Spleen (tissue), 11 donors: ENCODE results near the gene TPO. TPM values are rescaled to one million over a fixed set of nuclear protein-coding genes. Genes with fewer than 3 reads are reported as not detected.

Experiments used
- DNase-seq: peaks from one replicate; pipeline ENCODE4 v3.0.0-alpha.2; 2020
- H3K27ac ChIP-seq, 8 donors: fragments of 200-600 bp; sonication (generic) in 7 of 8; 1 replicate in 4 of 8; 2 replicates in 4 of 8; pipeline versions ENCODE4 v1.5.0 to v1.8.0; 2016 to 2021; ENCODE audit warnings: inconsistent platforms in 4 of 8, mild to moderate bottlenecking in 4 of 8, moderate library complexity in 1 of 8
- H3K27me3 ChIP-seq, 7 donors: fragments of 200-600 bp; sonication (generic) in 6 of 7; replicated peaks in 1 of 7; 1 replicate in 4 of 7; 2 replicates in 3 of 7; pipeline versions ENCODE4 v1.5.0 to v1.8.0; 2016 to 2021; ENCODE audit warnings: inconsistent platforms in 3 of 7, mild to moderate bottlenecking in 1 of 7
- H3K36me3 ChIP-seq, 6 donors: fragments of 200-600 bp; sonication (generic) in 5 of 6; 1 replicate in 4 of 6; 2 replicates in 2 of 6; pipeline versions ENCODE4 v1.5.0 to v1.8.0; 2016 to 2021; ENCODE audit warnings: inconsistent platforms in 2 of 6
- H3K4me1 ChIP-seq, 6 donors: fragments of 200-600 bp; sonication (generic) in 5 of 6; 1 replicate in 3 of 6; 2 replicates in 3 of 6; pipeline versions ENCODE4 v1.5.0 to v1.8.0; 2016 to 2021; ENCODE audit warnings: inconsistent platforms in 3 of 6
- H3K4me3 ChIP-seq, 8 donors: fragments of 200-600 bp; sonication (generic) in 7 of 8; 1 replicate in 4 of 8; 2 replicates in 4 of 8; pipeline versions ENCODE4 v1.5.0 to v1.8.0; 2016 to 2021; ENCODE audit warnings: inconsistent platforms in 4 of 8, mild to moderate bottlenecking in 4 of 8, moderate library complexity in 2 of 8
- H3K9me3 ChIP-seq, 8 donors: fragments of 200-600 bp; sonication (generic) in 7 of 8; 1 replicate in 4 of 8; 2 replicates in 4 of 8; pipeline versions ENCODE4 v1.5.0 to v1.8.0; 2016 to 2021; ENCODE audit warnings: inconsistent platforms in 4 of 8
- POLR2A ChIP-seq, 3 donors: fragments of 450-650 bp; IDR thresholded peaks; one replicate each; pipeline ENCODE4 v1.5.1; 2017; ENCODE audit warnings: antibody characterized with exemption in 3 of 3, mild to moderate bottlenecking in 1 of 3
- POLR2AphosphoS5 ChIP-seq, 3 donors: sonication (generic); formaldehyde crosslinking; IDR thresholded peaks; one replicate each; pipeline ENCODE4 v1.5.1; 2017; ENCODE audit warnings: antibody characterized with exemption in 3 of 3
- WGBS, 5 donors: extraction: QIAGEN DNeasy Blood & Tissue Kit in 3 of 5; methylation state at CpG; one replicate each; pipeline versions ENCODE4 v1.1.5 to v1.1.7; 2013 to 2018; 5-methylcytosine and 5-hydroxymethylcytosine counted together
- intact Hi-C: fragments of 100-400 bp; cut with DNase I; formaldehyde crosslinking; loops from one replicate; pipeline ENCODE4 v1.15.0; 2023; ENCODE audit warnings: low total_unique reads
- polyA plus RNA-seq, 3 donors: library from polyadenylated mRNA; stranded (reverse); fragments of 200-250 nt; gene quantifications; one replicate each; pipeline ENCODE4 v1.2.1, GENCODE V29; 2013
- total RNA-seq, 7 donors: library from RNA; depleted of rRNA in 3 of 7; stranded (reverse); fragments of >200 nt in 3 of 7; fragmentation: NEBNext Ultra II Directional in 4 of 7; extraction: Animal tissue kit (Norgen Biotek cat#: 25700) in 4 of 7; gene quantifications; one replicate each; pipeline versions ENCODE4 v1.1.0 to v1.2.1, GENCODE V29; 2016 to 2021
- TF ChIP-seq, protein P1 (sequence below), 11 experiments: fragments of 200-600 bp in 7 of 11; fragments of 450-650 bp in 4 of 11; sonication (generic) in 4 of 11; IDR thresholded peaks in 8 of 11; conservative IDR thresholded peaks in 3 of 11; 1 replicate in 7 of 11; 2 replicates in 4 of 11; pipeline versions ENCODE4 v1.4.0 to v1.8.0; 2016 to 2021; ENCODE audit warnings: antibody characterized with exemption in 11 of 11, inconsistent platforms in 4 of 11, mild to moderate bottlenecking in 1 of 11
- donor health status: healthy with polysubstance abuse.
- donor health status: DM: no; HTN: no; CAD: no; lungs with moderate emphysema.
- donor health status: DM: no; HTN: no; CAD: no.
- donor health status: Bipolar disorder and iron deficiency.
- donor health status: healthy.
- donor health status: DM: no; HTN: no; CAD: no.
- donor health status: DM: yes; HTN: yes; CAD: no.

TPO gene
- total and polyA plus RNA-seq, 10 donors: 14.4 to 127 (median 49.0) TPM

DNA sequence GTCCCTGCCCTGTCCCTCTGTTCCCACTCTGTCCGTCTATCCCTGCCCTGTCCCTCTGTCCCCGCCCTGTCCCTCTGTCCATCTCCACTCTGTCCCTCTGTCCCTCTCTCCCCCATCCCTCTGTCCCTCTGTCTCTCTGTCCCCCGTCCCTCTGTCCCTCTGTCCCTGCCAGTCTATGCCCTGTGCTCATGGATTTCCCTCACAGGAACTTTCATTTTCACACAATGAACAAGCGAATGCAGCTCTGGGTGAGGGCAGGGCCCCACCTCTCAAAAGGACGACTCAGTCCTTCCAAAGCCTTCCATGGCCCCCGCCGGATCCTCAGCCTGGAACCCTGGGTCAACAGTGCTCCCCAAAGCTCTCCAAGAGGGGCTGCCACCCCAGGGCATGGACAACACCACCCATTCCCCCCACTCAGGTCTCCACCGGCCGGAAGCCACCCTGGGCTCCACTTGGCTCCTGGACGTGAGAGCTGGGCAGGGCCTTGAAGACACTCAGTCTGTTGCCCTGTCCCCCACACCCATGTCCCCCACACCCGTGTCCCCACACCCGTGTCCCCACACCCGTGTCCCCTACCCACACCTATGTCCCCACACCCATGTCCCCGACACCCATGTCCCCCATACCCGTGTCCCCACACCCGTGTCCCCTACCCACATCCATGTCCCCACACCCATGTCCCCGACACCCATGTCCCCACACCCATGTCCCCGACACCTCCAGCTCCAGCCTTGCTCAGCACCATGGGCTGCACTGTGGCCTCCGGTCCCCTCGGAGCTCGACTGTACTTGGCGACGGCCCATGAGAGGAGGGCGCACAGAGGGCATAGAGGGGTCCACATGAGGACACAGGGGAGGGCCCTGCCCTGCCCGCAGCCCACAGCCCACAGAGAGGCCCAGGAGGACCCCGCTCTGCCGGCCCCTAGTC is 175.1 kb downstream of the TPO start:
- H3K9me3 ChIP-seq: no peaks in the 10 kb centered on the region
- WGBS, 5 donors: 77 to 84% (median 80%) methylated on average over 27 of the region's 27 CpGs
- H3K4me1 ChIP-seq: peaks cover 0 to 18% (median 8%) of the 10 kb centered on the region in 6 donors
- TF ChIP-seq POLR2AphosphoS5 (IDR thresholded peaks at IDR 0.05): no peak
- TF ChIP-seq POLR2A (IDR thresholded peaks at IDR 0.05): no peak
- TF ChIP-seq, protein P1, sequence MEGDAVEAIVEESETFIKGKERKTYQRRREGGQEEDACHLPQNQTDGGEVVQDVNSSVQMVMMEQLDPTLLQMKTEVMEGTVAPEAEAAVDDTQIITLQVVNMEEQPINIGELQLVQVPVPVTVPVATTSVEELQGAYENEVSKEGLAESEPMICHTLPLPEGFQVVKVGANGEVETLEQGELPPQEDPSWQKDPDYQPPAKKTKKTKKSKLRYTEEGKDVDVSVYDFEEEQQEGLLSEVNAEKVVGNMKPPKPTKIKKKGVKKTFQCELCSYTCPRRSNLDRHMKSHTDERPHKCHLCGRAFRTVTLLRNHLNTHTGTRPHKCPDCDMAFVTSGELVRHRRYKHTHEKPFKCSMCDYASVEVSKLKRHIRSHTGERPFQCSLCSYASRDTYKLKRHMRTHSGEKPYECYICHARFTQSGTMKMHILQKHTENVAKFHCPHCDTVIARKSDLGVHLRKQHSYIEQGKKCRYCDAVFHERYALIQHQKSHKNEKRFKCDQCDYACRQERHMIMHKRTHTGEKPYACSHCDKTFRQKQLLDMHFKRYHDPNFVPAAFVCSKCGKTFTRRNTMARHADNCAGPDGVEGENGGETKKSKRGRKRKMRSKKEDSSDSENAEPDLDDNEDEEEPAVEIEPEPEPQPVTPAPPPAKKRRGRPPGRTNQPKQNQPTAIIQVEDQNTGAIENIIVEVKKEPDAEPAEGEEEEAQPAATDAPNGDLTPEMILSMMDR (IDR thresholded peaks at IDR 0.05 in 8 of 11, conservative IDR thresholded peaks at IDR 0.05 in 3 of 11): no peak
- H3K36me3 ChIP-seq: no peaks in the 10 kb centered on the region
- intact Hi-C loops: no loop called here
- no peak overlapping the region for H3K27ac ChIP-seq
- DNase-seq: no peak
- no peak overlapping the region for H3K4me3 ChIP-seq
- peaks cover 0 to 57% (median 10%) of the 10 kb centered on the region in 7 donors for H3K27me3 ChIP-seq

DNA sequence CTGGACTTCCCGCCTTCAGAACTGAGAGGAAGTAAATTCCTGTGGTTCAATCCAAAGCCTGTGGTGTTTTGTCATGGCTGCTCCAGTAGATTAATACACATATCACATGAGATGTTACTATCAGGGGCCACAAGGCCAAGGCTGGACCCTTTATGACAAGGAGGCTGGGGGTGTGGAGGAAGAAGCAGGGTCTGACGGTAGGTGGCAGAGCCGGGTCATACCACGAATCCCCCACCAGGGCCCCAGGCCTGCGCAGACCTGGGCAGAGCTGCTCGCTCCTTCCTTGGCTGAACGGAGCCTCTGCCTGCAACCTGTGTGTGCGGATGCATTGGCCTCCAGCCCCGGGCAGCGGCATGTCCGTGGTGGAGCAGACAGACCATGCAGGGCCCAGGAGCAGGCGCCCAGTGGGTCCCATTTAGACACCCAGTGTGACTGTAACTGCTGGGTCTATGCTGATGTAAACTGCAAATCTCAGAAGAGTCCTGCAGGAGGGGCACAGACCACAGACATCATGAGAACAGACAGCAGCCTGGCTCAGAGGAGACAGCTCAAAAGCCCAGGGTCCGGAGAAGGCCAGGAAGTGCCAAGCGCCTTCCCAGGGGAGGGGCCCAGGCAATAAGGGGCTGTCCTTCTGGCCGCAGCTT is 175.8 kb downstream of the TPO start:
- H3K4me1 ChIP-seq: peaks cover 0 to 21% (median 9%) of the 10 kb centered on the region in 6 donors
- TF ChIP-seq POLR2A (IDR thresholded peaks at IDR 0.05): no peak
- no peak for TF ChIP-seq POLR2AphosphoS5 (IDR thresholded peaks at IDR 0.05)
- TF ChIP-seq, protein P1 (IDR thresholded peaks at IDR 0.05 in 8 of 11, conservative IDR thresholded peaks at IDR 0.05 in 3 of 11): peak in 2 of 11 experiments; percentile 12 to 42
- DNase-seq: no peak
- no peaks in the 10 kb centered on the region for H3K36me3 ChIP-seq
- WGBS, 5 donors: 35 to 71% (median 63%) methylated on average over 4 to 15 of the region's 15 CpGs
- intact Hi-C loops: no loop called here
- H3K9me3 ChIP-seq: no peaks in the 10 kb centered on the region
- no peak overlapping the region for H3K27ac ChIP-seq
- peaks cover 0 to 54% (median 10%) of the 10 kb centered on the region in 7 donors for H3K27me3 ChIP-seq
- no peak overlapping the region for H3K4me3 ChIP-seq

DNA sequence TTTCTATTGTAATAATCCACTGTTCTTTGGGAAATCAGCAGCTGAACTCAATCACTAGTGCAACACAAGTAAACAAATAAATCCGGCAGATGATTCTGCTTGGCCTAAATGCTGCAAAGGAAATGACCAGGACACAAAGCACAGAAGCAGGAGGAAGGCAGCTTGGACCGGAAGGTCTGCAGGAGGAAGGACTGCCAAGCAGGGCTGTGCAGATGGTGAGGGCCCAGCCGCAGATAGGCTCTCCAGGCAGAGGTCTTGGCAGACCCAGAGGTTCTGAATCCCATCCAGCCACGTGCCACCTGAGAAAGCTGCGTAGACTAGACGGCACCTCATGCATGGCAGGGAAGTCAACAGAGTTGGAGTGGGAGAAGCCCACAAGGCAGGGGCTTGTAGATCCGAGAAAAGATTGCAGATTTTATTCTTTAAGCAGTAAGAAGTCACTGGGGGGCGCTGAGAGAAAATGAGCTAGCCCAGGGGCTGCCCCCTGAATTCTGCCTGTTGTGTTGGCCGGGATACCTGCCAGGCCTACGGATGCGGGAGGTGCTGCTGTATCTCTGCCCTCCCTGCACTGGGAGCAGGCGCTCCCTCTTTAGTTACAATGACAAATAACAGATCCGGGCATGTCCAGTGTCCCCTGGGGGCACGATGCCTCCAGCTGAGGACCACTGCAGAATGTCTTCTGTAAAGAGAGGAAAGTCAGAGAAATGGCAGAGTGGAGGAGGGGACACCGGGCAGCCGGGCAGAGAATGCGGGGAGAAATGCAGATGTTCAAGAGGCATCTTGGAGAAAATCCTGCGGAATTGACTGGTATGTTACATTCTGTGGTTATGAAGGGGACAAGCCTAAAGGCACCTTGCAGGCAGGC is 177.6 kb downstream of the TPO start:
- Histone ChIP-seq H3K4me1 (peaks cover 0 to 21% (median 9%) of the 10 kb centered on the region in 6 donors), H3K27me3 (peaks cover 0 to 45% (median 10%) of the 10 kb centered on the region in 7 donors), H3K4me3 (no peak overlapping the region), H3K27ac (peak overlapping the region in 4 of 8 donors; percentile 33 to 51 (median 46)), H3K36me3 (no peaks in the 10 kb centered on the region), H3K9me3 (no peaks in the 10 kb centered on the region)
- WGBS, 5 donors: 65 to 76% (median 69%) methylated on average over 18 of the region's 18 CpGs
- DNase-seq: no peak
- intact Hi-C loops: loop anchor here (10.0 kb wide), 1 partner anchor 154 kb away; the partner anchor contains the start of gene PXDN
- TF ChIP-seq POLR2A (IDR thresholded peaks at IDR 0.05) (no peak), POLR2AphosphoS5 (IDR thresholded peaks at IDR 0.05) (peak; percentile 16 to 58 (median 45))

DNA sequence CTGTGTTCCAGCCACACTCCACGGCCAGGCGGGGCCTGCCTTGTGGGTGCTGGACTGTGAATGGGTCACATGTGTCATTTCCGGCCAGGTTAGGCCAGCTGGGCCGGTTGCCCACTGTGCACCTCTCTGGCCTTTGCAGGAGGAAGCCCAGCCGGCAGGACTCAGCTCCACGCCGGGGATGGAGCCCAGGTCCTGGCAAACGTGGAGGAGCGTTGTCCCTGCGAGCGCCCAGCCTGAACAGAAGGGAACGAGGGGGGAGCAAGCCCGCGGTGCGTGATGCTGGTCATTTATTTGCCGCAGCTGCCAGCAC is 178.2 kb downstream of the TPO start:
- 67 to 75% (median 73%) methylated on average over 8 to 16 of the region's 16 CpGs for WGBS, 5 donors
- no peak for DNase-seq
- H3K36me3 ChIP-seq: no peaks in the 10 kb centered on the region
- H3K27ac ChIP-seq: peak overlapping the region in 5 of 8 donors; percentile 24 to 51 (median 36)
- H3K4me1 ChIP-seq: peaks cover 0 to 21% (median 9%) of the 10 kb centered on the region in 6 donors
- H3K4me3 ChIP-seq: no peak overlapping the region
- no peaks in the 10 kb centered on the region for H3K9me3 ChIP-seq
- TF ChIP-seq POLR2AphosphoS5 (IDR thresholded peaks at IDR 0.05) (no peak), POLR2A (IDR thresholded peaks at IDR 0.05) (no peak)
- TF ChIP-seq, protein P1 (IDR thresholded peaks at IDR 0.05 in 8 of 11, conservative IDR thresholded peaks at IDR 0.05 in 3 of 11): no peak
- peaks cover 0 to 45% (median 10%) of the 10 kb centered on the region in 7 donors for H3K27me3 ChIP-seq
- intact Hi-C loops: loop anchor here (10.0 kb wide), 1 partner anchor 153 kb away; the partner anchor contains the start of gene PXDN
